Thyroid gland (tissue), 4 donors: Measurements from ENCODE around the gene METRNL.

ENCODE experiments used
- POLR2A ChIP-seq, 2 donors: fragments of 450-650 bp; IDR thresholded peaks; one replicate each; pipeline ENCODE4 v1.6.1; 2017; ENCODE audit warnings: antibody characterized with exemption in 2 of 2, mild to moderate bottlenecking in 2 of 2, moderate library complexity in 1 of 2
- TF ChIP-seq, protein P1 (sequence below), 6 experiments: fragments of 200-600 bp in 3 of 6; fragments of 450-650 bp in 3 of 6; sonication (generic) in 3 of 6; IDR thresholded peaks; one replicate each; pipeline ENCODE4 v1.5.1; 2016 to 2019; ENCODE audit warnings: antibody characterized with exemption in 6 of 6, mild to moderate bottlenecking in 2 of 6, inconsistent platforms in 1 of 6, moderate library complexity in 1 of 6

DNA sequence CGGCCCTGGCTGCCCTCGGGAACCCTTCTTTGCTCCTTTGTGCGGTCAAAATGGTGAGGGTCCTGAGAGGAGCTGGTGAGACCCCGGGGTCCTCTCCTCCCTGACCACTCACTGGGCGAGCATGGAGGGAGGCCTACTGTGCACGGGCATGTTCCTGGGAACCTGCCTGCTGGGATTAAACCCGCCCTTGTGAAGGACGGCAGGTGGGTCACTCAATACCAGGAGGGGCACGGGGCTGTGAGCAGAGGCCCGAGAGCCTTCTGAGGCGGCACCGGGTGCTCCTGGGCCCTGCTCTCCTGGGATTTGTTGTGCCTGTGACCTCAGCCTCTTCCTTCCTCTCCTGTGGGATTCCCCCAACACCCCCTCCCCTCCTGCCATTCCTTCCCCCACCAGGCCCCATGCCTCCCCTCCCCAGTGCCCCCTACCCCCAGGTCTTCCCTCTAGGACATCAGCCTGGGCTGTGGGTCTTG is 19.7 kb downstream of the METRNL start:
- TF ChIP-seq, protein P1, sequence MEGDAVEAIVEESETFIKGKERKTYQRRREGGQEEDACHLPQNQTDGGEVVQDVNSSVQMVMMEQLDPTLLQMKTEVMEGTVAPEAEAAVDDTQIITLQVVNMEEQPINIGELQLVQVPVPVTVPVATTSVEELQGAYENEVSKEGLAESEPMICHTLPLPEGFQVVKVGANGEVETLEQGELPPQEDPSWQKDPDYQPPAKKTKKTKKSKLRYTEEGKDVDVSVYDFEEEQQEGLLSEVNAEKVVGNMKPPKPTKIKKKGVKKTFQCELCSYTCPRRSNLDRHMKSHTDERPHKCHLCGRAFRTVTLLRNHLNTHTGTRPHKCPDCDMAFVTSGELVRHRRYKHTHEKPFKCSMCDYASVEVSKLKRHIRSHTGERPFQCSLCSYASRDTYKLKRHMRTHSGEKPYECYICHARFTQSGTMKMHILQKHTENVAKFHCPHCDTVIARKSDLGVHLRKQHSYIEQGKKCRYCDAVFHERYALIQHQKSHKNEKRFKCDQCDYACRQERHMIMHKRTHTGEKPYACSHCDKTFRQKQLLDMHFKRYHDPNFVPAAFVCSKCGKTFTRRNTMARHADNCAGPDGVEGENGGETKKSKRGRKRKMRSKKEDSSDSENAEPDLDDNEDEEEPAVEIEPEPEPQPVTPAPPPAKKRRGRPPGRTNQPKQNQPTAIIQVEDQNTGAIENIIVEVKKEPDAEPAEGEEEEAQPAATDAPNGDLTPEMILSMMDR (IDR thresholded peaks at IDR 0.05): no peak
- TF ChIP-seq POLR2A (IDR thresholded peaks at IDR 0.05): no peak
